HG02642 (cell line): Measurements from ENCODE around the gene LRP5.

Source experiments
- ATAC-seq: cut with Tn5 transposase; IDR thresholded peaks from one replicate; pipeline ENCODE4 v1.9.1; 2021; ENCODE audit warnings: mild to moderate bottlenecking; ENCODE audit not compliant: unreplicated experiment, poor library complexity

Gene LRP5

GRCh38 chr11:68361702-68362101 lies 49.3 kb downstream of the LRP5 start:
- no peak for ATAC-seq

DNA sequence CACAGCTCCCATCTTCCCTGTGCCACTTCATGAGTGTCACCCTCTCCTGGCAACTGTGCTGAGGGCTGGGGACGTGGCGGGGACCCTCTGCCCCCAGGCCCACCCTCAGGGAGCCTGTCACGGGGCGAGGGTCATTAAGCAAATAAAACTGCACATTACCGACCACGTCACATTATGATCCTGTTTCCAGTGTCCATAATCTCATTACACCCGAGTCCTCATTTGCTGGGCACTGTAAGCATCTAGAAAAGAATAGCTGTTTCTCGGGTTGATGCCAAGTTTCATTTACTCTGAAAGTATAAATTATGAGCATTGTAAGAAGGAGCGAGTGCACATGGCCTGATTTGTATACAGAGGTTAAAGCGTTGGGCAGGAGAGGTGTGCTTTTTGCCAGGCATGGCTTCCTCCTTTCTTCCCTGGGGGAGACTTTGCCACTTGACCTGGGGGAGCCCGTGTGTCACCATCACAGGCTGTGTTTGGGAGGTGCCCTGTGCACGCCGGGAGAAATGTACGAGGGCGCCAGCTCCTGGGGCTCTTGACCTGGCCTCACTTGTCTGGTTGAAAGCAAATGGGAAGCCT lies 50.5 kb downstream of the LRP5 start:
- ATAC-seq = no peak

- no peak for ATAC-seq
Measured at GRCh38 chr11:68363776-68364175, 51.4 kb downstream of the LRP5 start.

- ATAC-seq = no peak
Measured at GRCh38 chr11:68364581-68364980, 52.2 kb downstream of the LRP5 start.

GRCh38 chr11:68365943-68366435 lies 53.6 kb downstream of the LRP5 start:
- no peak for ATAC-seq

DNA sequence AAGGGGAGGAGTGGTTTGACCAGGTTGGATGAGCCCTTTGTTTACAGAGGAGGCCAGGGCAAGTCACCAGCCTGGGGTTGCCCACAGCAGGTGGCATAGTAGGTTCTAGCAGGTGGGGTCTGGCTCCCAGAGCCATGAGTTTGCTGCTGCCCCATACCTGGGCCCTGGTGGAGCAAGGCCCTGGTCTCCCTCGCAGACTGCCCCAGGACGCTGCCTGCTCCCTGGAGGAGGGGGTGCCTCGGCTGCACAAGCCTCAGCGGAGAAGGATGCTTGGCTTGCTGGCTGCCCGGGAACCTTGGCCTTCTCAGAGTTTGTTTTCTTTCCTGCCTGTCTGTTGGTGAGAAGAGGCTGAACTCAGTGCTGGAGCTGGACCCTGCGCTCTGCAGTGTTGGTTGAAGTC lies 54.9 kb downstream of the LRP5 start:
- ATAC-seq = no peak

GRCh38 chr11:68369756-68370155 lies 57.4 kb downstream of the LRP5 start:
- no peak for ATAC-seq

- ATAC-seq = peak; percentile 68
Measured at GRCh38 chr11:68370211-68371111, 58.1 kb downstream of the LRP5 start.

- ATAC-seq = no peak
Measured at GRCh38 chr11:68371171-68372041, 59.0 kb downstream of the LRP5 start.

- ATAC-seq = no peak
Measured at GRCh38 chr11:68372114-68372513, 59.7 kb downstream of the LRP5 start.

- no peak for ATAC-seq
Measured at GRCh38 chr11:68372625-68373024, 60.2 kb downstream of the LRP5 start.

GRCh38 chr11:68373189-68373814 lies 60.9 kb downstream of the LRP5 start:
- no peak for ATAC-seq

- no peak for ATAC-seq
Measured at GRCh38 chr11:68373815-68374501, 61.6 kb downstream of the LRP5 start.

- ATAC-seq = no peak
Measured at GRCh38 chr11:68374531-68374930, 62.1 kb downstream of the LRP5 start.

DNA sequence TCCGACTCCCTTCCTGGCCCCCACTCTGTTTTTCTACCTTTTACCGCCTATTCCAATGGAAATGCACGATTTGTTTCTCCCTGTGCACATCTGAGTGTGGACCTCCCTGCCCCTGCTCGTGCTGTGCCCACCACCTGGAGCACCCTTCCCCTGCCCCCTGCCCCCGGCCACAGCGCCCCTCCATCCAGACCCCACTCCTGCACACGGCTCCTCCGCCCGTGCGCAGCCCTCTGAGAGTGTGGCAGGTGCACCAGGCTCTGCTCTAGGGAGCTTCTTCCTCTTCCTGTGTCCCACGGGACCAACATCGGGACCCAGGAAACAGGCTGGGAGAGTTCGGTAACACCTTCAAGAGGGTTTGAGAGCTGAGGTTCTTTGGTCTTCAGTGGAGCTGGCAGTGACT lies 62.9 kb downstream of the LRP5 start:
- no peak for ATAC-seq

GRCh38 chr11:68375766-68376165 lies 63.4 kb downstream of the LRP5 start:
- no peak for ATAC-seq

GRCh38 chr11:68377389-68377795 lies 65.0 kb downstream of the LRP5 start:
- no peak for ATAC-seq

GRCh38 chr11:68379206-68379605 lies 66.8 kb downstream of the LRP5 start:
- no peak for ATAC-seq

DNA sequence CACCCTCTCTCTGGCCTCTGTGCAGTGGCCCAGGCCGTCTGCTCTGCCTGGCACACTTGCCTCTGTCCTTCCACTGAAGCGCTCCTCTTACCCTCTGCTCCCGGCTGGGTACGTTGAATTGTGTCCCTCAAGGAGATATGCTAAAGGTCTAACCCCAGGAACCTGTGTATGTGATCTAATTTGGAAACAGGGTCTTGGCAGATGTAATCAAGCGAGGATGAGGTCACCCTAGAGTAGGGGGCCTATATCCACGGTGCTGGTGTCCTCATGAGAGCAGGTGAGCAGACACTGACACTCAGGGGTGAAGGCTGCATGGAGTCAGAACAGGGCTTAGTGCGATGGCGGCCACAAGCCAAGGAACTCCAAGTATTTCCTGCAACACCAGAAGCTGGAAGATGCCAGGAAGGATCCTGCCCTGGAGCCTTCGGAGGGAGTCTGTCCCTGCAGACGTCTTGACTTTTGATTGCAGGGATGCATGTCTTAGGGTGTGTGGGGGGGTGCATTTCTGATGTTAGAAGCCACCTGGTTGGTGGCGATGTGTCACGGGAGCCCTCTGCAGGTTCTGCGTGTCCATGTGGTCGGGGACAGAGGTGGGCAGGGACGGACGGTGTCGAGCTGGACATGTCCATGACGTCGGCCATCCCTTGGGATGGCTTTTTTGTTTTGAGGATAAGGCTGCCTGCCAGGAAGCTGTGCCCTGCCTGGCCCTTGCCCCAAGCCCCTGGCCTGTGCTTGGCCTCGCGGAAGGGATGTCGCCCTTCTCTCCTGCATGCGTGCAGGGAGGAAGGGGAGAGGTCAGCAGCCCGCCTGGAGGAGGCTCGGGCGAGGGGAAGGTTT lies 68.6 kb downstream of the LRP5 start:
- ATAC-seq = no peak
